ENCODE measurements around the gene PRIM2.
"Not testable (repeated sequence)": the region's sequence is repeated elsewhere in the genome, so short reads cannot be mapped to it uniquely, and the experiment has no call there.

GRCh38 chr6:57480194-57480593, 162.8 kb downstream of the PRIM2 start:
- TF ChIP-seq, protein P1, sequence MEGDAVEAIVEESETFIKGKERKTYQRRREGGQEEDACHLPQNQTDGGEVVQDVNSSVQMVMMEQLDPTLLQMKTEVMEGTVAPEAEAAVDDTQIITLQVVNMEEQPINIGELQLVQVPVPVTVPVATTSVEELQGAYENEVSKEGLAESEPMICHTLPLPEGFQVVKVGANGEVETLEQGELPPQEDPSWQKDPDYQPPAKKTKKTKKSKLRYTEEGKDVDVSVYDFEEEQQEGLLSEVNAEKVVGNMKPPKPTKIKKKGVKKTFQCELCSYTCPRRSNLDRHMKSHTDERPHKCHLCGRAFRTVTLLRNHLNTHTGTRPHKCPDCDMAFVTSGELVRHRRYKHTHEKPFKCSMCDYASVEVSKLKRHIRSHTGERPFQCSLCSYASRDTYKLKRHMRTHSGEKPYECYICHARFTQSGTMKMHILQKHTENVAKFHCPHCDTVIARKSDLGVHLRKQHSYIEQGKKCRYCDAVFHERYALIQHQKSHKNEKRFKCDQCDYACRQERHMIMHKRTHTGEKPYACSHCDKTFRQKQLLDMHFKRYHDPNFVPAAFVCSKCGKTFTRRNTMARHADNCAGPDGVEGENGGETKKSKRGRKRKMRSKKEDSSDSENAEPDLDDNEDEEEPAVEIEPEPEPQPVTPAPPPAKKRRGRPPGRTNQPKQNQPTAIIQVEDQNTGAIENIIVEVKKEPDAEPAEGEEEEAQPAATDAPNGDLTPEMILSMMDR (IDR thresholded peaks at IDR 0.05) = not testable (repeated sequence)
- TF ChIP-seq ZFX (IDR thresholded peaks at IDR 0.05; ENCODE audit: borderline replicate concordance) = not testable (repeated sequence)

All from 22Rv1 (cell line).